Endothelial cell of umbilical vein (primary cell): ENCODE data around the gene PPP4R4.

ENCODE experiments used
- CTCF ChIP-seq, 2 donors: IDR thresholded peaks; 1 replicate in 1 of 2; 2 replicates in 1 of 2; pipeline ENCODE4 v1.5.1; 2011; ENCODE audit warnings: low read length in 2 of 2, mild to moderate bottlenecking in 2 of 2, moderate library complexity in 2 of 2, control low read depth in 1 of 2, inconsistent platforms in 1 of 2, low read depth in 1 of 2; ENCODE audit not compliant: insufficient read depth in 1 of 2; ENCODE audit errors: extremely low read depth in 1 of 2
- EZH2 ChIP-seq: IDR thresholded peaks from 2 replicates; pipeline ENCODE4 v1.6.1; 2012; ENCODE audit warnings: borderline replicate concordance, low read depth, mild to moderate bottlenecking, moderate library complexity, low read length, inconsistent platforms; ENCODE audit not compliant: severe bottlenecking
- MAX ChIP-seq: IDR thresholded peaks from 2 replicates; pipeline ENCODE4 v1.6.1; 2011; ENCODE audit not compliant: insufficient read depth, insufficient read length
- POLR2A ChIP-seq: IDR thresholded peaks from 2 replicates; pipeline ENCODE4 v1.6.1; 2012; ENCODE audit warnings: low read depth, mild to moderate bottlenecking, control low read depth, low read length
- POLR2AphosphoS5 ChIP-seq: IDR thresholded peaks from 2 replicates; pipeline ENCODE4 v1.6.1; 2012; ENCODE audit warnings: low read depth, mild to moderate bottlenecking, control low read depth, low read length, moderate library complexity; ENCODE audit not compliant: insufficient read depth

GRCh38 chr14:94129758-94130414 lies 44.2 kb upstream of the PPP4R4 start:
- TF ChIP-seq POLR2A (peak; percentile 4), CTCF (IDR thresholded peaks at IDR 0.05; ENCODE audit: extremely low read depth in 1 of 2, insufficient read depth in 1 of 2, low read depth in 1 of 2, low read length in 2 of 2) (no peak), MAX (no peak), EZH2 (no peak), POLR2AphosphoS5 (no peak)
